ENCODE data around the gene VAV3.

DNA sequence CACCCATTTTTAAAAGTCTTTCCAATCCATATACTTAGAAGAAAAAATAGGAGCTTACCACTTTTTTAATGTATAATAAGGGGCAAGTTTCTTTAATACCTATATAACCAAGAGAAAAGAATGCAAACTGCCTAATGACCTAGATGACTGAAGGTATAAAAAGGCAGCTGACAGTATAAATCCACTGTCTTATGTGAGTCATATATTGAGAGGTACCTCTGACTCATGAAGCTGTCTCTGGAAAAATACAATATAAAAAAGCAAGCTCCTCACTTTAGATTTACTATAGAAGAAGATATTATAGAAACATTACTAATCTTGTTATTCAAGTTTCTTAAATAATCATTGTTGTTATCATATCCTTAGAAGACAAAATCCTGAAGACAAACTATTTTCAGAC lies 144.2 kb downstream of the VAV3 start:
- TF ChIP-seq, protein P1, sequence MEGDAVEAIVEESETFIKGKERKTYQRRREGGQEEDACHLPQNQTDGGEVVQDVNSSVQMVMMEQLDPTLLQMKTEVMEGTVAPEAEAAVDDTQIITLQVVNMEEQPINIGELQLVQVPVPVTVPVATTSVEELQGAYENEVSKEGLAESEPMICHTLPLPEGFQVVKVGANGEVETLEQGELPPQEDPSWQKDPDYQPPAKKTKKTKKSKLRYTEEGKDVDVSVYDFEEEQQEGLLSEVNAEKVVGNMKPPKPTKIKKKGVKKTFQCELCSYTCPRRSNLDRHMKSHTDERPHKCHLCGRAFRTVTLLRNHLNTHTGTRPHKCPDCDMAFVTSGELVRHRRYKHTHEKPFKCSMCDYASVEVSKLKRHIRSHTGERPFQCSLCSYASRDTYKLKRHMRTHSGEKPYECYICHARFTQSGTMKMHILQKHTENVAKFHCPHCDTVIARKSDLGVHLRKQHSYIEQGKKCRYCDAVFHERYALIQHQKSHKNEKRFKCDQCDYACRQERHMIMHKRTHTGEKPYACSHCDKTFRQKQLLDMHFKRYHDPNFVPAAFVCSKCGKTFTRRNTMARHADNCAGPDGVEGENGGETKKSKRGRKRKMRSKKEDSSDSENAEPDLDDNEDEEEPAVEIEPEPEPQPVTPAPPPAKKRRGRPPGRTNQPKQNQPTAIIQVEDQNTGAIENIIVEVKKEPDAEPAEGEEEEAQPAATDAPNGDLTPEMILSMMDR (optimal IDR thresholded peaks at IDR 0.05 in 1 of 3, IDR thresholded peaks at IDR 0.05 in 1 of 3, conservative IDR thresholded peaks at IDR 0.05 in 1 of 3; ENCODE audit: extremely low read depth in 1 of 3, insufficient read depth in 2 of 3, low read length in 3 of 3): no peak
- no peak for TF ChIP-seq EZH2 (IDR thresholded peaks at IDR 0.05; ENCODE audit: low read length)
